ENCODE measurements around the gene MGAT5. TPM values are rescaled to one million over a fixed set of nuclear protein-coding genes. Genes with fewer than 3 reads are reported as not detected.

Gene MGAT5
- total RNA-seq, 4 donors from 2014 or later, result 10.3 to 53.2 (median 27.0) TPM

DNA sequence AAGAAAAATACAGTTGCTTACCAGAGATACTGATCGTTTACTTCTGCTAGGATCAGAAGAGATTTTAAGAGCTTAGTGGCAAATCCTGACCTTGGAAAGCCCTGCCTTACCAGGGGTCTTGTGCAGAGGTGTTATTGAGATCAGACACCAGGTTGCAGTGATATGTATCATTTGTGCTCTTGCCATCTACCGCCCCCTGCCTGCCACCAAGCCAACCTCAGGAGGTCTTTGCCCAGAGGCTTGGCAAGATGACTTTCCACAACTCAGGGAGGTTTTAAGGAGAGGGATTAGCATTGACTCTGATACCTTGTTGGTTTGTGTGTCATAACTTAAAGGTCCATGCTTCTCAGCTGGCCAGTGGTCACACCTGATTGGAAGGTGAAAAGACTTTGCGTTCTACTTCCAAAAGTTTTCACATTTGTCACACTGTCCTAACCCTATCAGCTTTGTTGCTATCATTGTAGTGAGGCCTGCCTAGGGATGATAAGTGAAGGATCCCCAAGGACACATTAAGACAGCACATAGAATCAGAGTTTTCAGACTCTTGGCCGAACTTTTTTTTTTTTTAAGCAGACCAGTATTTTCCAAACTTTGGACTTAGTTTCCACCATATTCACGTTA, 46.2 kb upstream of the MGAT5 start:
- intact Hi-C loops (cut with DNase I; ENCODE audit: low total_unique reads), result no loop called here
- Histone ChIP-seq H3K4me1 (no peaks in the 10 kb centered on the region), H3K4me3 (no peak overlapping the region), H3K9me3 (no peaks in the 10 kb centered on the region), H3K27me3 (no peaks in the 10 kb centered on the region), H3K27ac (no peak overlapping the region), H3K36me3 (no peaks in the 10 kb centered on the region)
- peak in 3 of 4 experiments; percentile 25 to 39 (median 26) for TF ChIP-seq CTCF (IDR thresholded peaks at IDR 0.05)
- TF ChIP-seq POLR2A (IDR thresholded peaks at IDR 0.05), result no peak
- peak; percentile 17 to 23 for DNase-seq

- TF ChIP-seq POLR2A (IDR thresholded peaks at IDR 0.05), result no peak
- no peak for TF ChIP-seq CTCF (IDR thresholded peaks at IDR 0.05)
- Histone ChIP-seq H3K9me3 (no peaks in the 10 kb centered on the region), H3K36me3 (no peaks in the 10 kb centered on the region), H3K4me1 (no peaks in the 10 kb centered on the region), H3K27me3 (no peaks in the 10 kb centered on the region), H3K4me3 (no peak overlapping the region), H3K27ac (no peak overlapping the region)
- DNase-seq, result no peak
- intact Hi-C loops (cut with DNase I; ENCODE audit: low total_unique reads), result no loop called here
Measured at GRCh38 chr2:134208825-134209224, 45.0 kb upstream of the MGAT5 start.

DNA sequence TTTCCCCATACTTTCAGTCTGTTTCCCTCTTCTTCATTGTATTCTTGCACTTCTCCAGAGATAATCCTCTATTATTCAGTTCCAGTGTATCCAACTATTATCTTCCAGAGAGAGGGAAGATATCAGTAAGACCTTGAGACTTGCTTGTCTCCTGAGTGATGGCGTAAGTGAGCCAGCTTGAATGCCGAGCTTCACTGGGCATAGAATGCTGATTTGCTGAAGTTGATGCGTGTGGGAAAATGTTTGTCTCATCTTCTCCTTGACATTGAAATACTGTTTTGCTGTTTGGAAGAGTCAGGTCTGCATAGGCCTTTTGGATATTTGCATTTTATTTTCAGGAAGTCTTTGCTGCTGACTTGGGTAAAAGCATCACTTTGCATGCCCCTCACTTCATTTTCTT, 41.1 kb upstream of the MGAT5 start:
- no peaks in the 10 kb centered on the region for H3K36me3 ChIP-seq
- H3K27me3 ChIP-seq, result no peaks in the 10 kb centered on the region
- no peak for DNase-seq
- no peak overlapping the region for H3K27ac ChIP-seq
- no peaks in the 10 kb centered on the region for H3K4me1 ChIP-seq
- TF ChIP-seq POLR2A (IDR thresholded peaks at IDR 0.05) (no peak), CTCF (IDR thresholded peaks at IDR 0.05) (no peak)
- H3K9me3 ChIP-seq, result no peaks in the 10 kb centered on the region
- intact Hi-C loops (cut with DNase I; ENCODE audit: low total_unique reads), result no loop called here
- no peak overlapping the region for H3K4me3 ChIP-seq

- TF ChIP-seq CTCF (IDR thresholded peaks at IDR 0.05) (no peak), POLR2A (IDR thresholded peaks at IDR 0.05) (no peak)
- Histone ChIP-seq H3K4me1 (no peaks in the 10 kb centered on the region), H3K4me3 (no peak overlapping the region), H3K9me3 (no peaks in the 10 kb centered on the region), H3K27ac (no peak overlapping the region), H3K27me3 (no peaks in the 10 kb centered on the region), H3K36me3 (no peaks in the 10 kb centered on the region)
- intact Hi-C loops (cut with DNase I; ENCODE audit: low total_unique reads), result no loop called here
- no peak for DNase-seq
Measured at GRCh38 chr2:134216152-134216829, 37.6 kb upstream of the MGAT5 start.

DNA sequence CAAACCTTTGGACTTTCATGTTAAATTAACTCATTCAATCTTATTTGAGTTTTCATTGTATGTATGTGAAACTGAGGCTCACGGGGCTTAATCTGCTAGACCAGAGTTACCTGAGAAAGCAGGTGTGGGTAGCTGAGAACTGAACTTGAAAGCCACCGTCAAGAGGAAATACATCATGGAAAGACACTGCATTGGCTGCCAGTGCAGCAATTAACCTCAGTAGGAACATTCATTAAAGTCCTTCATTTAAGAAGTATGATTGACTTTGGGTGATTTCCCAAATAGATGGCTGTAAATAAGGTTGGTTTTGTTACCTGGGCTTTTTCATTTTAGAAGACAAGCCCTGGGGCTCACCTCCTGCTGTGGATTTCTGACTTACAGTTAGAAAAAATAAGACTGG, 36.5 kb upstream of the MGAT5 start:
- H3K27ac ChIP-seq, result no peak overlapping the region

More for the DNA sequence above, 36.5 kb upstream of the MGAT5 start:
- Histone ChIP-seq H3K9me3 (no peaks in the 10 kb centered on the region), H3K4me3 (no peak overlapping the region), H3K4me1 (no peaks in the 10 kb centered on the region), H3K27me3 (no peaks in the 10 kb centered on the region), H3K36me3 (no peaks in the 10 kb centered on the region)
- TF ChIP-seq POLR2A (IDR thresholded peaks at IDR 0.05), result no peak
- TF ChIP-seq CTCF (IDR thresholded peaks at IDR 0.05), result no peak
- DNase-seq, result no peak
- intact Hi-C loops (cut with DNase I; ENCODE audit: low total_unique reads), result no loop called here

All from uterus (tissue), 4 donors.